GM23248 (cell line): ENCODE results near the gene NAPSA.

ENCODE experiments used
- EZH2 ChIP-seq: fragments of 200-600 bp; sonication (generic); IDR thresholded peaks from 2 replicates; pipeline ENCODE4 v1.6.1; 2018; ENCODE audit warnings: antibody characterized with exemption, mild to moderate bottlenecking; ENCODE audit not compliant: insufficient read depth, poor library complexity, severe bottlenecking
- EZH2phosphoT487 ChIP-seq: fragments of 200-600 bp; sonication (generic); IDR thresholded peaks from 2 replicates; pipeline ENCODE4 v1.6.1; 2018; ENCODE audit warnings: antibody characterized with exemption, moderate library complexity, mild to moderate bottlenecking, low read depth; ENCODE audit not compliant: insufficient read depth

- no peak for TF ChIP-seq EZH2phosphoT487
- no peak for TF ChIP-seq EZH2
Measured at GRCh38 chr19:50326101-50326664, 39.3 kb downstream of the NAPSA start.
